BE2C (cell line): ENCODE results near the gene NANOS2.

Experiments
- DNase-seq: peaks from one replicate; pipeline ENCODE4 v3.0.0-alpha.2; 2020
- H3K27me3 ChIP-seq: fragments of 250-450 bp; sonication (Bioruptor Pico); 2 replicates; pipeline ENCODE4 v1.5.1; 2020; ENCODE audit warnings: mild to moderate bottlenecking
- H3K36me3 ChIP-seq: fragments of 250-450 bp; sonication (Bioruptor Pico); 2 replicates; pipeline ENCODE4 v1.5.1; 2020; ENCODE audit warnings: mild to moderate bottlenecking
- H3K4me1 ChIP-seq: fragments of 250-450 bp; sonication (Bioruptor Pico); 2 replicates; pipeline ENCODE4 v1.5.1; 2020
- H3K4me3 ChIP-seq: 2 replicates; pipeline ENCODE4 v1.5.1; 2011; ENCODE audit warnings: low read depth, low read length
- H3K9me3 ChIP-seq: fragments of 250-450 bp; sonication (Bioruptor Pico); 2 replicates; pipeline ENCODE4 v1.5.1; 2020
- TF ChIP-seq, protein P1 (sequence below): IDR thresholded peaks from 2 replicates; pipeline ENCODE4 v1.5.1; 2012; ENCODE audit warnings: mild to moderate bottlenecking, low read depth, low read length

The NANOS2 gene

DNA sequence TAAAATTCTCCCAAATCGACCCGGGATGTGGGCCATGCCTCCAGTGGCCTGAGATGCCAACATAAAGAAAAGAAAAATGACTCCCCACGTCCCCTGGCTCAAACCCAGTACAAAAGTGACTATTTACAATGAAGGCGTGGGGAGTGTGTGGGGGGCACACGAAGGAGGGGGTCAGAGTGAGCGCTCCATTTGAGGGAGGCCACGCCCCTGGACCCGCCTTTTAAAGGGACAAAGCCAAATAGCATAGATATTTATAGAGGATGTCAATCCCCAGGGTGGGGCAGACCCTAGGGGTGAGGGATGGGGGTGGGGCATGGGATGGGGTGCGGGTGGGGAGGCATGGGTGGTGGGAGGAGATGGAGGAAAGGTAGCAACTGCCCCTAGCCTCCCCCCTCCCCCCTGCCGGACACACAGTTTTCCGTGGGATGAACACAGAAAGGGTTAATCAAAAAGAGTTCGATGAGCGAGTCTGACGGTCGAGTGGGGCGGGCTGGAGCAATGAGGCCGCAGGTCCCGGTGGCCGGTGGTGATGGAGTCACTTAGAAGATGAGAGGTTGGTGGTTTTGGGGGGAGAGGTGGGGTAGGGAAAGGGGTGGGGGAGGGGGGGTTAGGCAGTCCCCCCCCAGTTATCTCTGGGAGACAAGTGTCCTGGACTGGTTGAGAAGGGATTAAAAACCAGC is 20.1 kb upstream of the NANOS2 start:
- H3K4me1 ChIP-seq: no peaks in the 10 kb centered on the region
- TF ChIP-seq, protein P1, sequence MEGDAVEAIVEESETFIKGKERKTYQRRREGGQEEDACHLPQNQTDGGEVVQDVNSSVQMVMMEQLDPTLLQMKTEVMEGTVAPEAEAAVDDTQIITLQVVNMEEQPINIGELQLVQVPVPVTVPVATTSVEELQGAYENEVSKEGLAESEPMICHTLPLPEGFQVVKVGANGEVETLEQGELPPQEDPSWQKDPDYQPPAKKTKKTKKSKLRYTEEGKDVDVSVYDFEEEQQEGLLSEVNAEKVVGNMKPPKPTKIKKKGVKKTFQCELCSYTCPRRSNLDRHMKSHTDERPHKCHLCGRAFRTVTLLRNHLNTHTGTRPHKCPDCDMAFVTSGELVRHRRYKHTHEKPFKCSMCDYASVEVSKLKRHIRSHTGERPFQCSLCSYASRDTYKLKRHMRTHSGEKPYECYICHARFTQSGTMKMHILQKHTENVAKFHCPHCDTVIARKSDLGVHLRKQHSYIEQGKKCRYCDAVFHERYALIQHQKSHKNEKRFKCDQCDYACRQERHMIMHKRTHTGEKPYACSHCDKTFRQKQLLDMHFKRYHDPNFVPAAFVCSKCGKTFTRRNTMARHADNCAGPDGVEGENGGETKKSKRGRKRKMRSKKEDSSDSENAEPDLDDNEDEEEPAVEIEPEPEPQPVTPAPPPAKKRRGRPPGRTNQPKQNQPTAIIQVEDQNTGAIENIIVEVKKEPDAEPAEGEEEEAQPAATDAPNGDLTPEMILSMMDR: no peak
- no peak for DNase-seq

DNA sequence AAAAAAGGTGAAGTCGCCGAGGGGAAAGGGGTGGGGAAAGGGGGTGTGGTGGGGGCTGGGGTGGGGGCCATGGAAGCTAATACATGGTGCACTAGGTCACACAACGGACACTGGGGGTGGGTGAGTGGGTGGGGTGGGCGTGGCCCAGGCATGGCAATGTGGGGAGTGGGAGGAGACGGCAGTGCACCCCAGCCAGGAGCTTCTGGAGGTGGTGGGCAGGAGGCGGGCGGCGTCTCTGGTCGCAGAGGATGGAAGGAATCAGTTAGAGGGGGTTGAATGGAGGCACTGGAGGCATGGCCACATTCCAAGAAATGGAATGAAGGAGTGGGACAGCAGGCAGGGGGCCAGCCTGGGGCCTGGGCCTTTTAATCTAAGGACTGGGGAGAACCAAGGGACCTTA is 19.2 kb upstream of the NANOS2 start:
- no peak for DNase-seq
- Histone ChIP-seq H3K36me3 (no peaks in the 10 kb centered on the region), H3K4me3 (no peak overlapping the region), H3K27me3 (no peaks in the 10 kb centered on the region), H3K4me1 (no peaks in the 10 kb centered on the region), H3K9me3 (no peaks in the 10 kb centered on the region)
- TF ChIP-seq, protein P1: no peak

More for the DNA sequence above, 20.1 kb upstream of the NANOS2 start:
- Histone ChIP-seq H3K9me3 (no peaks in the 10 kb centered on the region), H3K36me3 (no peaks in the 10 kb centered on the region), H3K4me3 (no peak overlapping the region), H3K27me3 (no peaks in the 10 kb centered on the region)

DNA sequence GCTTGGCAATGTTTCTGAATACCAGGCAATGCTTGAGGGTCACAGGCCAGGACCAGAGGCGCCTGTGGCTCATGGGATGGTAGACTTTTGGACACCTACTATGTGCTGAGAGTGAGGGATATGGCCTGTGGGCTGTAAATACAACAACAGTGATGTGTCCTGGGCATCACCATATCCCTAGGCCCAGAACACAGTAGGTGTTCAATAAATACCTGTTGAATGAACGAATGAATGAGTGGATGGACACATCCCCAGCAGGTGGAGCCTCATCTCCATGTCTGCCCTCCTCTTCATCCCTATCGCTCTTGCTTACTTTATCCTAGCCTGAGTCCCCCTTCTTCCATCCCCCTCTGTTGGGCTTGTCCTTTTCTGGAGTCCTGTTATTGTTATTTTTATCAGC is 16.5 kb upstream of the NANOS2 start:
- no peak for DNase-seq
- H3K27me3 ChIP-seq: no peaks in the 10 kb centered on the region
- TF ChIP-seq, protein P1: peak; percentile 27
- H3K4me1 ChIP-seq: 0 out of 2 replicates have a peak, but pooled peaks cover 3% of the 10 kb centered on the region
- no peaks in the 10 kb centered on the region for H3K9me3 ChIP-seq
- H3K4me3 ChIP-seq: no peak overlapping the region
- no peaks in the 10 kb centered on the region for H3K36me3 ChIP-seq

DNA sequence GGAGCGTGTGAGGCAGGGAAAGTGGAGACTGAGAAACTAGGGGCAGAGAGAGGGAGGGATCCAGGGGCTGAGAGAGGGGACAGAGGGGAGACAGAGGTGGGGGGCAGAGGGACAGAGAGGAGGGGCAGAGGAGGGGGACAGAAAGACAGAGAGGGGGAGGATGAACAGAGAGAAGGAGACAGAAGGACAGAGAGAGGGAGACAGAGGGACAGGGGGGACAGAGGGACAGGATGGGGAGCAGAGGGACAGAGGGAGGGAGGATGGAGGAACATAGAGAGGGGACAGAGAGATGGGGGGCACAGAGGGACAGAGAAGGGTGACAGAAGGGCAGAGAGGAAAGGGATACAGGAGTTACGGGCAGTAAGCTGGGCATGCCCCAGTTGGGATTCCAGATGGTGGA is 14.7 kb upstream of the NANOS2 start:
- 0 out of 2 replicates have a peak, but pooled peaks cover 3% of the 10 kb centered on the region for H3K4me1 ChIP-seq
- H3K9me3 ChIP-seq: no peaks in the 10 kb centered on the region
- no peak overlapping the region for H3K4me3 ChIP-seq
- H3K36me3 ChIP-seq: no peaks in the 10 kb centered on the region
- no peak for DNase-seq
- TF ChIP-seq, protein P1: no peak
- H3K27me3 ChIP-seq: no peaks in the 10 kb centered on the region

DNA sequence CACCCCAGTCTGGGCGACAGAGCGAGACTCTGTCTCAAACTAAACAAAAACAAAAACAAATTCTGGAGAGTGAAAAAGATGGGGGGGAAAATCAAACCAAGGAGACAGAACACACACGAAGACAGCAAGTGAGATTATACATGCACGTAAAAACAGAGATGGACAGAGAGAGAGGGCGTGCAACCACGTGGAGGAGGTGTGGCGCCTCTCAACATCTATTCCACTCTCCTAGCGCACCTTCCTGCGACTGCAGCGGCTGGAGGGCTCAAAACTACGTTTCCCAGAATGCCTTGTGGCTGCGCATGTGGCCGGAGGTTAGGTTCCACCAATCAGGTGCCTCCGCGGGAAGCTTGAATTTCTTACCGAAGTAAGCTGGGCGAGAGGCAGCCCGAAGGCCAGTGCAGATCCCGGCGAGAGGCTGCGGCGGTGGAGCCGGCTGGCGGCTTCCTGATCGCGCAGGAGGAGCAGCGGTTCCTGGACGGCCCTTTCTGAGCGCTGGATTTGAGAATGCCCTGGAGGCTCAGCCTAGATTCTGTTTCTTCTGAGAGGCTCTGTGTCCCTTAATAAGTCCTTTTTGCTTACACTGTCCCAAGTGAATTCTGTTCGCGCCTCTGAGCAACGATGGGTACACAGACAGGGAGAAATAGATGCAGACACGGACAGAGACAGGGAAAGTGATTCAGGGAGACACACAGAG is 13.1 kb upstream of the NANOS2 start:
- peak overlapping the region; percentile 9; the same call in 1 of the 2 replicates for H3K4me3 ChIP-seq

More for the DNA sequence above, 13.1 kb upstream of the NANOS2 start:
- Histone ChIP-seq H3K4me1 (0 out of 2 replicates have a peak, but pooled peaks cover 3% of the 10 kb centered on the region), H3K9me3 (no peaks in the 10 kb centered on the region), H3K36me3 (no peaks in the 10 kb centered on the region), H3K27me3 (no peaks in the 10 kb centered on the region)
- peak; percentile 95 for DNase-seq
- TF ChIP-seq, protein P1: peak; percentile 44
